ENCODE results near the gene ERGIC3. TPM values are rescaled to one million over a fixed set of nuclear protein-coding genes. Genes with fewer than 3 reads are reported as not detected.
"Not testable (repeated sequence)": the region's sequence is repeated elsewhere in the genome, so short reads cannot be mapped to it uniquely, and the experiment has no call there.

The ERGIC3 gene
- total RNA-seq, 1 donor from 2014 or later = 113 TPM

DNA sequence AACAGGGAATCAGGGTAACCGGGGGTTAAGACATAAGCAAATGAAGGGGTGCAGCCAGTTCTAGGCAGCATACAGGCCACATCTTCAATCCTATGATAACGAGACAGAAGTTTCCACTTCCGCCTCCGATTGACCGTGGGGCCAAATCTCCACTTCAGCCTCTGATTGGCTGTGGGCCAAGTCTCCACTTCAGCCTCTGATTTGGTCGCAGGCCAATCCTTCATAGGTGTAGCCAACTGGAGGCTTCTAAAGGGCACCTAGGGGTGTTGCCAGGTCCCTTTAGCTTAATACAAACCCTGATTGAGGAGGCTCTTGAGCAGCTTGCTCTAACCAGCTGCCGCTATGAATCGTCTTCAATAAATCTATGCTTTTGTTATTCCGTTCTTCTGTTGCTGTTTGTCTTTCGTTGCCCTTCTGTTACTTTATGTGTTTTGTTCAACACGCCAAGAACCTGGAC, 2.1 kb upstream of the ERGIC3 start:
- Histone ChIP-seq H3K27me3 (no peaks in the 10 kb centered on the region), H3K4me1 (peaks cover 8% of the 10 kb centered on the region), H3K4me3 (no peak overlapping the region), H3K27ac (no peak overlapping the region), H3K36me3 (peaks cover 0 to 11% of the 10 kb centered on the region in 2 donors), H3K9me3 (no peaks in the 10 kb centered on the region)
- TF ChIP-seq, protein P1, sequence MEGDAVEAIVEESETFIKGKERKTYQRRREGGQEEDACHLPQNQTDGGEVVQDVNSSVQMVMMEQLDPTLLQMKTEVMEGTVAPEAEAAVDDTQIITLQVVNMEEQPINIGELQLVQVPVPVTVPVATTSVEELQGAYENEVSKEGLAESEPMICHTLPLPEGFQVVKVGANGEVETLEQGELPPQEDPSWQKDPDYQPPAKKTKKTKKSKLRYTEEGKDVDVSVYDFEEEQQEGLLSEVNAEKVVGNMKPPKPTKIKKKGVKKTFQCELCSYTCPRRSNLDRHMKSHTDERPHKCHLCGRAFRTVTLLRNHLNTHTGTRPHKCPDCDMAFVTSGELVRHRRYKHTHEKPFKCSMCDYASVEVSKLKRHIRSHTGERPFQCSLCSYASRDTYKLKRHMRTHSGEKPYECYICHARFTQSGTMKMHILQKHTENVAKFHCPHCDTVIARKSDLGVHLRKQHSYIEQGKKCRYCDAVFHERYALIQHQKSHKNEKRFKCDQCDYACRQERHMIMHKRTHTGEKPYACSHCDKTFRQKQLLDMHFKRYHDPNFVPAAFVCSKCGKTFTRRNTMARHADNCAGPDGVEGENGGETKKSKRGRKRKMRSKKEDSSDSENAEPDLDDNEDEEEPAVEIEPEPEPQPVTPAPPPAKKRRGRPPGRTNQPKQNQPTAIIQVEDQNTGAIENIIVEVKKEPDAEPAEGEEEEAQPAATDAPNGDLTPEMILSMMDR (IDR thresholded peaks at IDR 0.05) = no peak
- TF ChIP-seq POLR2A (IDR thresholded peaks at IDR 0.05) (no peak), POLR2AphosphoS5 (IDR thresholded peaks at IDR 0.05; ENCODE audit: insufficient read depth in 1 of 2, low read depth in 1 of 2) (no peak)
- intact Hi-C loops (cut with DNase I) = no loop called here
- no peak for DNase-seq (ENCODE audit: extremely low spot score in 2 of 2)

DNA sequence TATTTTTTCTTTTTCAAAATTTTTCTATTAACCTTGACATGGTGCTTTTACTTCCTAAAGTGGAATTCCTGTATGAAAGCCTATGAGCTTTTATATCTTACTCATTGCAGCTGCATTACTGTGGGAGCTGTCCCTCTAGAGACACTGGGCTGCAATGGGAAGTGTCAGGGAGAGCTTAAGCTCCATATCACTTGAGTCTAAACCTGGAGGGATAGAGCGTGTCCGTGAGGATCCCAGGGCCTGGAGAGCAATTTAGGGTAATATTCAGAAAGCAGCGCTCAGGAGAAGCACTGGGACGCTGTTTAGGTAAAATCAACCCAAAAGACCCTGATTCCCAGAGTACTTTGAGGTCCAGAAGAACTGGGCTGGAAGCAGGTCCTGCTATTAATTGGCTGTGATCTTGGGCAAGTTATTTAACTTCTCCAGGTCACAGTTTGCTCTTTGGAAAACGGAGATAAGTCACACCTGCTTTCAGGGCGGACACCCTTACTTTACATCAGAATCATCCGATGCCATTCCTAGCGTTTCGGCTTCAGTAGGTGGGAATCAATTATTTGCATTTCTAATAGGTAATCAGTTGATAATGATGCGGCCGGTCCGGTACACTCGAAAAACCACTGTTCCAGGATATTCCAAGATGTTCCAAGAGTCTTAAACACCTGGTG, 628 bp upstream of the ERGIC3 start:
- Histone ChIP-seq H3K27ac (no peak overlapping the region), H3K4me1 (peaks cover 8% of the 10 kb centered on the region), H3K4me3 (peak overlapping the region; percentile 68 to 86), H3K36me3 (peaks cover 0 to 11% of the 10 kb centered on the region in 2 donors), H3K27me3 (no peaks in the 10 kb centered on the region), H3K9me3 (no peaks in the 10 kb centered on the region)
- DNase-seq (ENCODE audit: extremely low spot score in 2 of 2) = no peak
- intact Hi-C loops (cut with DNase I) = no loop called here
- TF ChIP-seq POLR2AphosphoS5 (IDR thresholded peaks at IDR 0.05; ENCODE audit: insufficient read depth in 1 of 2, low read depth in 1 of 2) (no peak), POLR2A (IDR thresholded peaks at IDR 0.05) (no peak)
- TF ChIP-seq, protein P1 (IDR thresholded peaks at IDR 0.05) = no peak

DNA sequence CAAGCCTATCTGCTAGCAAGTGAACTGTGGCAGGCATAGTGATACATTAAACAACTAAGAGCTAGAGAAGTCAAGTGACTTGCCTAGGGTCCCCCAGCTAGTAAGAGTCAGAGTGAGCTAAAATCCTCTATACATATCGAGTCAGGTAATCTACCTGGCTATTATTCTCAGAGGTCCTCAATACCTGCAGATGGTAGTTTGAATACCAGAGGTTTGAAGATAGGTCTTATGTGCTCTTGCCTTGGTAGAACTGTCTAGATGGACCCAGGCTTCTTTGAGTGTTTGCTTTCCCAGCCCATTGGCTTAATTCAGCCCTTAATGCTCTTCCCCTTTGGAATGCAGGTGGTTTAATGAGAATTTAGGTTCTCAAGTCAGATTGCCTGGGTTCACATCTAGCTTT, 1.1 kb downstream of the ERGIC3 start:
- H3K4me3 ChIP-seq = peak overlapping the region in 1 of 2 donors; percentile 68
- DNase-seq (ENCODE audit: extremely low spot score in 2 of 2) = no peak
- peaks cover 0 to 23% of the 10 kb centered on the region in 2 donors for H3K36me3 ChIP-seq
- H3K27ac ChIP-seq = no peak overlapping the region
- TF ChIP-seq POLR2A (IDR thresholded peaks at IDR 0.05) (no peak), POLR2AphosphoS5 (IDR thresholded peaks at IDR 0.05; ENCODE audit: insufficient read depth in 1 of 2, low read depth in 1 of 2) (no peak)
- TF ChIP-seq, protein P1 (IDR thresholded peaks at IDR 0.05) = no peak
- H3K27me3 ChIP-seq = no peaks in the 10 kb centered on the region
- H3K4me1 ChIP-seq = peaks cover 8% of the 10 kb centered on the region
- no peaks in the 10 kb centered on the region for H3K9me3 ChIP-seq
- intact Hi-C loops (cut with DNase I) = no loop called here

DNA sequence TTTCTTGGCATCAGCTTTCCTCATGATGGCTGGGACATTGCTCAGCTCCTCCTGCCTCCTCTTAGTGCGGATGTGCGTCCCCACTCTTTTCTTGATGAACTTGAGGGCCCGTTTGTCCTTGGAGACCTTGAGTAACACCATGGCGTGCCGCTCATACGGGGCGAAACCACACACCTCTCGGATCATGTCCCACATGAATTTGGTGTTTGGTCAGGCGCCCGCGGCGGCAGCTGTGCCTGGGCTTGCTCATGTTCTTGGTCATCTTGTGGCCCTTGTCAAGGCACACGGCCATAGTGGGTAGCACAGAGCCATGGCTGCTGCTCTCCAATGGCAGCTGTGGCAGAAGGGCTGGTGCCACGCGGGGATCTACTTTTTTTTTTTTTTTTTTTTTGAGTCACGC, 2.6 kb downstream of the ERGIC3 start:
- Histone ChIP-seq H3K4me1 (peaks cover 8% of the 10 kb centered on the region), H3K9me3 (no peaks in the 10 kb centered on the region), H3K27ac (no peak overlapping the region), H3K36me3 (peaks cover 0 to 38% of the 10 kb centered on the region in 2 donors), H3K27me3 (no peaks in the 10 kb centered on the region), H3K4me3 (no peak overlapping the region)
- no peak for DNase-seq (ENCODE audit: extremely low spot score in 2 of 2)
- intact Hi-C loops (cut with DNase I) = no loop called here
- TF ChIP-seq POLR2A (IDR thresholded peaks at IDR 0.05) (no peak), POLR2AphosphoS5 (IDR thresholded peaks at IDR 0.05; ENCODE audit: insufficient read depth in 1 of 2, low read depth in 1 of 2) (no peak)
- TF ChIP-seq, protein P1 (IDR thresholded peaks at IDR 0.05) = no peak

DNA sequence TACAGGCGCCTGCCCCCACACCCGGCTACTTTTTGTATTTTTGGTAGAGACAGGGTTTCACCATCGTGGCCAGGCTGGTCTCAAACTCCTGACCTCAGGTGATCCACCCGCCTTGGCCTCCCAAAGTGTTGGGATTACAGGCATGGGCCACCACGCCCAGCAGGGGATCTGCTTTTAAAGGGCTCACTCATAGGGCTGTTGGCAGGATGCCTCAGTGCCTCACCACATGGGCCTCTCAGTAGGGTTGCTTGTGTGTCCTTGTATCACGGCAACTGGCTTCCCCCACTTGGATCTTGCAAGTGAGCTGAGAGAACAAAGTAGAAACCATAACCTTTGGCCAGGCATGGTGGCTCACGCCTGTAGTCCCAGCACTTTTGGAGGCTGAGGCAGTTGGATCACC, 3.1 kb downstream of the ERGIC3 start:
- H3K27ac ChIP-seq; H3K27me3 ChIP-seq; H3K4me3 ChIP-seq; H3K9me3 ChIP-seq; H3K4me1 ChIP-seq; intact Hi-C loops (cut with DNase I); DNase-seq (ENCODE audit: extremely low spot score in 2 of 2): not testable (repeated sequence)
- peaks cover 0 to 43% of the 10 kb centered on the region in 2 donors for H3K36me3 ChIP-seq

Measured in vagina (tissue), 2 donors.